HG03066 (cell line): ENCODE results near the gene AHRR.
A peak's percentile ranks its signal among the peaks of the same experiment; 100 is the strongest.
"Not testable (repeated sequence)": the region's sequence is repeated elsewhere in the genome, so short reads cannot be mapped to it uniquely, and the experiment has no call there.

Experiments
- ATAC-seq: cut with Tn5 transposase; IDR thresholded peaks from one replicate; pipeline ENCODE4 v1.9.1; 2021; ENCODE audit warnings: low read depth; ENCODE audit not compliant: unreplicated experiment

The AHRR gene

DNA sequence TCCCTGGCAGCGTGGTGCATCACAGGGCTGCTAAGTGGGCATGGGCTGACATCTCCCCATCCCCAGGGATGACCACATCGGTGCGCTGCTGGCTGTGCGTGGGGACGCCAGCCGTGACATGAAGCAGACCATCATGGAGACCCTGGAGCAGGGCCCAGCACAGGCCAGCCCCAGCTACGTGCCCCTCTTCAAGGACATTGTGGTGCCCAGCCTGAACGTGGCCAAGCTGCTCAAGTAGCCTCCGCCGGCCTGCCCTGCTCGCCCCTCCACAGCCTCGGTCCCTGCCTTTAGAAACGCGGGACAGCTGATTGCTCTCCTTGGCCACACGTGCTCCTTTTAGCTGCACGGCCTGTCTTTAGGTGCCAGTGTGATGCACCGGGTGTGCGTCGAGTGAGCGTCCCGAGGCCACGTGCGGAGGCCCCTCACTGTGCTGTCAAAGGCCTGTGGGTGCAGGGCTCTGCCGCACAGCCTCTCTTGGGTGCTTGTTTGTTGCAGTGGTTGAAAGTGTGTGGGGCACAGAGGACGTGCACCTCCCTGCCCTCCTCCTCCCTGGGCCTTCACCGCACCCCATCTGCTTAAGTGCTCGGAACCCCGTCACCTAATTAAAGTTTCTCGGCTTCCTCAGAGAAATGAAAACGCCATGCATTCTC lies 145.3 kb downstream of the AHRR start:
- no peak for ATAC-seq

DNA sequence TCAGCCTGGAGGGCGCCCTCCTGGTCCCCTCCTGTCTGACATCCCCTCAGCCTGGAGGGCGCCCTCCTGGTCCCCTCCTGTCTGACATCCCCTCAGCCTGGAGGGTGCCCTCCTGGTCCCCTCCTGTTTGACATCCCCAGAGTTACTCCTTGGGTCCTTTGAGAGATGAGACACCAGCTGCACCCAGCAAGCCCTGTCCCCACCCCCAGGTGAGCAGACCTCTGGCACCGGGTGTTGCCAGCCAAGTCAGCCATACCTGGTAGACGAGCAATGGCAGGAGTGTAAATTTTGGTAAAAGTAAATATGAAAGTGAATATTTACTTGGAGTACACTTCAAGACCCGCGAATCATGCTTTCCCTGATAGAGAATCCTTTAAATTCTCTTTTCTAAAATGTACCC lies 146.9 kb downstream of the AHRR start:
- ATAC-seq, result no peak

DNA sequence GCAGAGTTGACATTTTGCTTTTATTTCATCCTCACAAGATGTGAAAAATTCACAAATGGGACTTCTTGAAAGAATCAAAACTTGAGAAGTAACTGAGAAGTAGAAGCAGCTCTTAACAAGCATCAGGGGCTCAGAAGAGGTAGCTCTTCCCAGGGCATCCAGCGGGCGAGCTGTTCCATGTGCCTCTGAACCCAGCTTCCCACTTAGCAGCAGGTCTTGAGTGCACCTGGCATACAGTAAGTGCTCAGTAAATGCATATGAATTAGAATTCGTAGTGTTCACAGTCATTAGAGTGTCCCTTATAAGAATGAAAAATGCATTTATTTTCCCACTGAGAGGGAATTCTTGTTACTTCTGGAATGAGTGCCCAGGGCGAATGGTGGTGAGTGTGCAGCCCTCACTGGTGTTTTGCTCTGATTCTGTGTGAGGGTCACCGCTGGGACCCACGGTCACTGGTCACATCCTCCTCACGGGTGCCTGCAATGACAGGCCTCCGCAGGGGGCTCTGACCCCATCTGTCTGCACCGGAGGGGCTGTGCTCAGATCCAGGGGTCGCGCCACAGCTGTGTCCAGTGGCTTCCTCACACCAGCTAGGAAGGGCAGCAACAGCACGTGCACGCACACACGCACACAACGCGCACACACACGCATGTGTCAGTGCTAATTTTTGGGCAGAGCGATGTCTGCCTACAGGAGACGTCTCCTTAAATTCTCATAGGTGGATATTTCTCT lies 148.4 kb downstream of the AHRR start:
- no peak for ATAC-seq

GRCh38 chr5:470961-471749 lies 149.6 kb downstream of the AHRR start:
- no peak for ATAC-seq

DNA sequence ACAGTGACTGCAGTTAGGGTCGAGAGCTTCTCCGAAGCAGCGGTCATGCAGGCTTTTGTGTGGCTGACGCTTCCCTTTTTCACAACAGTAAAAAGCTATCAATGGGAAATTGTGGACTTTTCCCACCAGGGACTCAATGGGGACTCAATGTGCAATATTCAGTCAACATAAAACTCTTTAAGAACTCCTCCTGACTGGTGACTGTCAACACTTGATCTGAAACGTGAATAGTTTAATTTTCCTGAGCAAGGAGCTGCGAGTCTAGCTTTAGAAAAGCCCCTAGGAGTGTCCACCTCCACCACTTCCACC lies 150.2 kb downstream of the AHRR start:
- ATAC-seq, result no peak

DNA sequence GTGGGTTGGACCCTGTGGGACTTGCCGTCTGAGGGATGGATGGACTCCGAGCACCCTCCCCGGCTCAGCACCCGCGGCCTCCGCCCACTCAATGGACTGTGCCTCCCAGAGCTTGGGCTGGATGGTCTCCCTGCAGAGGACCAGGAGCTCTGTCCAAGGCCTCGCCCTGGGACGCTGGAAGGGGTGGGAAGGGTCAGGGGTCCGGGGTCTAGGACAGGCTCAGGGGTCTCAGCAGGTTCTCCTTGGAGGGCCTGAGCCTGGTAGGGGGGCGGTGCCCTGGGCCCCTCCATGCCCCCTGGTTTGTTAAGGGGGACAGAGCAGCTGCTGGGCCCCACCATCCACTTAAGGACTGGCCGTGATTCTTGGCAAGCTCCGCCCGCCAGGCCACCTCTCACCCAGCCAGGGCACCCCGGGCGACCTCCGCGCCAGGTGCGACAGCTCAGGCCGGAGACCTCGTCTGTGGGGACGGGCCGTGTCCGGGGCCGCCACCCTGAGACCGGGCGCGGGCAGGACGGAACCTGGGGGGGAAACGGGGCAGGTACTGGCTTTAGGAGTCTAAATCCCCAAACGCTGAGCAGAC lies 150.7 kb downstream of the AHRR start:
- ATAC-seq, result peak; percentile 8

DNA sequence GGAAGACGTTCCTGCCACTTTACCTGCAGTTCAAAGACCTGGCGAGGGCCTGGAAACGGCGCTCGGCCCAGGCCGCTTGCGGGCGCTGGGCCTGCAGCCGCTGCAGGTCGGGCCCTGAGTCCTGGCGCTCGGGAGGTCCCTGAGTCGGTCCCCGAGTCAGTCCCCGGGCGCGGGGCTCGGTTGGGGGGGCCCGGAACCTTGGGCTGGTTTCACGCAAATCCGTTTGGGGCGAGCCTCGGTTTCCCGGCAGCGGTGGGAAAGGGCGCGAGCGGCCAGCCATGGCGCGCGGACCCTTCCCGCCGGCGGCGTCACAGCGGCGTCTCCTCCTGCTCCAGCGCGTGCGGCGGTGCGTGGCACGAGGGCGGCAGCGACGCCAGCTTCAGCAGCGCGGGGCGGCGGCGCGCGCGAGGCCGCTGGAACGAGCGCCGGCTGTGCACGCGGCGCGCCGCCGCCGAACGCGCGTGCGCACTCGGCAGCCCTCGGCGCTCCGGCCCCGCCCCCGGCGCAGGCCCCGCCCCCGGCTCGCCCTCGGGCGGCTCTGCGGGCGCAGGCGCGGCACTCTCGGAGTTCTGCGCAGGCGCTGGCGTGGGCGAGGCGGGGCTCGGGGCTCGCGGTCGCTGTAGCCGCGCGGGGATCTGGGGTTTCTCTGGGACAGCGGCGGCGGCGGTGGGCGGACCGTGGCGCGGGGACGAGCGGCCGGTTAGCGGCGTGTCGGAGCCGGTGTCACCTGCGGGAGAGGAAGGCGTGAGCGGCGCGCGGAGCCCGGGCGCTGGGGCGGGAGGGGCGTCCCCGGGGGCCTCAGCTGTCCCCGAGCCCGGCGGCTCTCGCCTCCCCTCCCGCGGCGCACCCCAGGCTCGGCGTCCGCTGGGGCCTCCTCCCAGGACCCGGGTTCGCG lies 151.4 kb downstream of the AHRR start:
- peak; percentile 54 for ATAC-seq

DNA sequence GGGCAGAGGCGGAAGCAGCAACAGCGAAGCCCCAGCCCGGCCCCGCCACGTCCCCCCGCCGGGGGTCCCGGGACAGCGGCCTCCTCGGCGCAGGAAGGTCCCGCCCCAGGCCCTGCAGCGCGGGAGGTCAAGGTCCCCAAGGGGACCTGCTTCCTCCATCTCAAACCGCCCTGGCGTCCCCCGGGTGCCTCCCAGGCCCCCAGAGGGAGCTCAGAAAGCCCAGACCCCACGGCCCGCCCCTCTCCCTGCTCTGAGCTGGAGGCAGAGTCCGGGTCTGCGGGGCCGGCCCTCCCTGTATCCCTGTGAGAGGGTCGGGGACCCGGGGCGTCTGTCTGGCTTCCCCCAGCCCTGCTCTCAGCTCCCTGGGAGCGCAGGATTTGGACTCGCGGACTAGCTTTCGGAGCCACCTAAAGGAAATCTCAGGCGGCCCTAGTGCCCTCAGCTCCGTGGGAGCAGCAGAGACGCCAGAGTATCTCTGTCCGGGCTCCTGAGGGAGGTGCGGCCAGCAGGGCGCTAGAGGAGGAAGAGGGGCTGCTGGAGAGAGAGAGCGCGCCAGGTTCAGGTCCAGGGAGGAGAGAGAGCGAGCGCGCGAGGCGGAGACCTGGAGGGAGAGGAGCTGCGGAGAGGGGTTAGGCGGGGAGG lies 152.2 kb downstream of the AHRR start:
- peak; percentile 34 for ATAC-seq

- ATAC-seq, result not testable (repeated sequence)
These were observed 152.8 kb downstream of the AHRR start for GRCh38 chr5:474232-474839.

GRCh38 chr5:474840-475661 lies 153.5 kb downstream of the AHRR start:
- no peak for ATAC-seq

DNA sequence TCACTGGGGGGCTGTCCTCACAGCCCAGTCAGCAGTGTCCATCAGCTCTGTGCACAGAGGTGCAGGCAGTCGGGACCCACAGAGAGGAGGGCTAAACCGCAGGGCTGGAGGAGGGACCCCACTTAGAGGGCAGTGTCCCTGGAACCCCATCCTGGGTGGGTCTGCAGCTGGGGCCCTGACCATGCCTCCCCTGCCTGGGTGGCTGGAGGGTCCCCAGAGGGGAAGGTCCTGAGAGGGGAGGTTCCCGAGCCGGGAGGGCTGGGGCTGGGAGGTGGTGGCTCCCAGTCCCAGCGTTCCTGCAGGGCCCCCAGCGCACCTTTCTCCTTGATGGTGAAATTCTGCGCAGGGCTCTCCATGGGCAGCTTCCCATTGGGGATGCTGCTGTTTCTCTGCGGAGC lies 154.2 kb downstream of the AHRR start:
- ATAC-seq, result no peak

DNA sequence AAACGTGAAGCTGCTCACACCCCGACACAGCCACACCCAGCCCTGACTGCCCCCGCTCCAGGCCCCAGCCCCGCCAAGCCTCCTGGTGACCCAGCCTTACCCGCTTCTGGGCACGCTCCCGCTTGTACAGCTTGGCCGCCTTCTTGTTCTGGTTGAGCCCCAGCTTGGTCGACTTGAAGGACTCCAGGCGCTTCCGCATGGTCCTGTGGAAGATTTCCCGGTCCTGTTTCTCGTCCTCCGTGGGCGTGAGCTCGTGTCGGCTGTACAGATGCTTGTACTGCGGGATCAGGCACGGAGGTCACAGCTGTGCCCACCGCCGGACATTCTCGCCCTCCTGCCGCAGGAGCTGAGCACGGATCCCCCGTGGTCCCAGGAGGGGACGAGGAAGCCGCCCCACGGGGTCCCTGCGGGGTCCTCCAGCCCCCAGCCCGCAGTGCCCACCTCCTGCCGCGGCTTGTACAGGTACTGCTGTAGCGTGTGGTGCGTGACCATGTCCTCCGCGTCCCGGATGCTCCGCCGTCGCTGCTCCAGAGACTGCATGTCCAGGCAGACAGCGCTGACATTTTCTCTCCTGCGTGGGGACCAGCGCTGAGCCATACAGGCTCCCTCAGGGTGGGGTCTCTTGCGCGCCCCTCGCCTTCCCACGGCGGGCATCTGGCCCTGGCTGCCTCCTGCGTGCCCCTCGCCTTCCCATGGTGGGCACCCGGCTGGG lies 154.7 kb downstream of the AHRR start:
- no peak for ATAC-seq

- no peak for ATAC-seq
These were observed 155.3 kb downstream of the AHRR start for GRCh38 chr5:476814-477175.

GRCh38 chr5:477247-477646 lies 155.7 kb downstream of the AHRR start:
- no peak for ATAC-seq

- ATAC-seq, result no peak
These were observed 156.4 kb downstream of the AHRR start for GRCh38 chr5:477871-478270.

DNA sequence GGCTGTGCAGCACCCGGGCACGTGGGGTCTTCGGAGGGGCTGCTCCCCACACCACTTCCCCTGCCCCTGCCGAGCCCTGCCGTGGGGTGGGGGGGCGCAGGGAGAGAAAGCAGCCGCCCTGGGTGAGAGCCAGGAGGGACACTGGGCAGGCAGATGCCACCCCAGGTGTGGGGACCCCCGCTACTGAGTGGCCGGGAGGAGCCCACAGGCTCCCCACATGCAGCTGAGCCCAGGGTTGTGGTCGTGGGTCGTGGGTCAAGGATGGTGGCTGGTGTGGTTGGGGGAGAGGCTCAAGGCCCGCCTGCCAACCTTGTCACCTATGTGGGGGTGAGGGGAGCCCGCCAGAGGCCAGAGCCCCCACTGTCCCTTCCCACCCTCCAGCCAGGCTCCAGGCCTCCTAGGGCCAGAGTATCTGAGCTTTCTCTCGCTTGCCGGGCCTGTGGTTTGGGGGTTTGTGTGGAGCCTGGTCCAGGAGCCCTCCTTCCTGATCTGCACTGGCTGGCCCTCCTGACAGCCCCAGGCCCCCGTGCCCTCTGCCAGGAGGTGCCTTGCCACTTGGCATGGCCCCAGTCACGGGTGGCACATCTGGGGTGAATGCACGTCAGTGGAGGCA lies 157.0 kb downstream of the AHRR start:
- no peak for ATAC-seq

- no peak for ATAC-seq
These were observed 157.5 kb downstream of the AHRR start for GRCh38 chr5:478982-479535.
